NCI-H510A (cell line): ENCODE measurements around the gene DMAC2L.
"Not testable (repeated sequence)": the region's sequence is repeated elsewhere in the genome, so short reads cannot be mapped to it uniquely, and the experiment has no call there.

Source experiments
- DNase-seq: peaks from one replicate; lab custom pipeline; 2025; lab: John Stamatoyannopoulos, UW

DMAC2L gene

DNA sequence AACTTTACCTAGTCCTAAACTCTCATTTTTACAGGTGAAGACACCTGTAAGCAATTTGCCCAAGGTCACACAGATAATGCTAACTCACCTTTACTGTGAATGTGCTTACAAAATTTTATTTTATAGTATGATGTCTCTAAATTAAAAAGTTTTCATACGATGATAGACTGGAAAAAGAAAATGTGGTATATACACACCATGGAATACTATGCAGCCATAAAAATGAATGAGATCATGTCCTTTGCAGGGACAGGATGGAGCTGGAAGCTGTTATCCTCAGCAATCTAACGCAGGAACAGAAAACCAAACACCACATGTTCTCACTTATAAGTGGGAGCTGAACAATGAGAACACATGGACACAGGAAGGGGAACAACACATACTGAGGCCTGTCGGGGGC is 44.2 kb downstream of the DMAC2L start:
- not testable (repeated sequence) for DNase-seq

DNA sequence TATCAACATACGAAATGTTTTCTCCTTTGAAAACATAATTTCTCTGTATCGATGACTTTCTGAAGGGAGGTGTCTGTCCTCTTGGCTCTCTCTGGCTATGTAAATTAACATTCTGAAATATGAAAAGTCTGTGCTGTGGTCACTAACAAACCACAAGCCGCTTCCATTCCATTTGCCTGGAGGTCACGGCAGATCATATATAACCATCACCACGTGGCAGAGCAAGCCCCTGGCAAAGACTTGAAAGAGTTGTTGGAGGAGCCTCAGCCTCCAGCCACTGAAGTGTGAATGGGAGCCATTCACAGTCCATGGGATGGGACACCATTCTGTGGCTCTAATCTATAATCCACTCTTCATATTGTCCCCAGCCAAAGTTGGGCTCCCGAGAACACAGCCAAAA is 45.0 kb downstream of the DMAC2L start:
- no peak for DNase-seq

DNA sequence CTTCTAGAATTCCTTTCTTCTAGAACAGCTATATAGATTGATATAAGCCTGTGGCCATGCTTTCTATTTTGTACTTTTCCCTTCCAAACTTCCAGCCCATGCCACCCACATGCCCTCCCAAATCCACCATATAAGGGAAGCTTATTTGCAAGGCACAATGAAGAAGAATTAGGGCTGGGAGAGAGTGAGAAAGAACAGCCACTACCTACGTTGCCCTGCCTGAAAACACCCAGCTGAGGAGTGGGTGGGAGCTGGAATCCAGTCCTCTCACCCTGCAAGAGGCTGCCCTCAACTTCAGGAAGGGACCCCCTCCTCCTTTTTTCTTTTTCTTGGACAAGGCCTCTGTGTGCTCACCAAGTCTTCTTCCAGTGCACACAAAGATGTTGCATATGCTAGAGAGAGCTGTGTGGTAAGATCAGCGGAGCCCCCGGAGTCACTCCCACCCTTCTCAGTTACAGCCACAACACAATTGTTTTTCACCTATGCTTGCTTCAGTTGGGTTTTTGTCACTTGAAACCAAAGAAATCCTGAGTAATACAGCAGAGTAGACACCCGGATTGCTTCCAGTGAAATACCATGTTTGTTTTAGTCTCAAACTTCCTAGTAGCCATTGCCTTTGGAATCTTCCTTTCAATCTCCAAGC is 45.8 kb downstream of the DMAC2L start:
- DNase-seq: no peak

DNA sequence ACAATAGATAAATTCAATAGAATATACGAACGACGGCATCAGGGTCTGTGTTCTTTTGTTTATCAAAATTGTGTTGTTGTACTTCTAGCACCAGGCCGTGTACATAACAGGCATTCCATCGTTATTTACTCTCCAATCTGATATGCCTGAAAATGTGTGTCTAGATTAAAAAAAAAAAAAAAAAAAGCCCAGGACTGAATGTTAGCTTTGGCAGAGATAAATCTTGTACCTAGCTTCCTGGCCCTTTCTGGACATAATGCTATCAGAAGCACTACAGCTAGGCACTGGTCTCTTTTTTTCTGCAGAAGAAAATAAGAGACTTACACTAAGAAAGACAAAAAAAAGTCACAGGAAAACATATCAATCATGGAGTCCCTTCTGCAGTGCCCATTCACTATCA is 47.5 kb downstream of the DMAC2L start:
- DNase-seq: no peak

DNA sequence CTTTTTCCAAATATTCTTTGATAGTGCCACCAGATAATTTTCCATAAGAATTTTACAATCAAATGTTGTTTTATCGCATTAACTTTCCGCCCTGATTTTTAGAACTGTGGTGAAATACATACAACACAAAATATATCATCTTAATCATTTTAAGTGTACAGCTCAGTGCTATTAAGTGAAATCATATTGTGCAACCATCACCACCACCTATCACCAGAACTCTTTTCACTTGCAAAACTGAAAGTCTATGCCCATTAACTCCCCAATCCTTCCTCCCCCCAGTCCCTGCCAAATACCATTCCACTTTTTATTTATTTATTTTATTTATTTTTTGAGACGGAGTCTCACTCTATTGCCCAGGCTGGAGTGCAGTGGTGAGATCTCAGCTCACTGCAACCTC is 48.0 kb downstream of the DMAC2L start:
- DNase-seq: no peak

DNA sequence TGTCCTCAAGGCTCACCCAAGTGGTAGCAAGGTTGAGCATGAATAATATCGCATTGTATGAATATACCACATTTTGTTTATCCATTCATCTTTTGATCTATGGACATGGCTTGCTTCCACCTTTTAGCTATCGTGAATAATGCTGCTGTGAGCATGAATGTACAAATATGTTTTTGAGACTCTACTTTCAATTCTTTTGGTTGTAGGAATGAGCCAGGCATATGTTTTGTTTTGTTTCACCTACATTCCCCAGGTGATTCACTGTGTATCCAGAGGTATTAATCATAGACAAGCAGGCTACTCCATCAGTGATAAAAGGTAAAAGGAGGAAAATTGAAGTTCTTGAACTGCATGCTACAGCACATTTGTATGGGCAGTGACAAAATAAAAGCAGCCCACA is 48.7 kb downstream of the DMAC2L start:
- no peak for DNase-seq

DNA sequence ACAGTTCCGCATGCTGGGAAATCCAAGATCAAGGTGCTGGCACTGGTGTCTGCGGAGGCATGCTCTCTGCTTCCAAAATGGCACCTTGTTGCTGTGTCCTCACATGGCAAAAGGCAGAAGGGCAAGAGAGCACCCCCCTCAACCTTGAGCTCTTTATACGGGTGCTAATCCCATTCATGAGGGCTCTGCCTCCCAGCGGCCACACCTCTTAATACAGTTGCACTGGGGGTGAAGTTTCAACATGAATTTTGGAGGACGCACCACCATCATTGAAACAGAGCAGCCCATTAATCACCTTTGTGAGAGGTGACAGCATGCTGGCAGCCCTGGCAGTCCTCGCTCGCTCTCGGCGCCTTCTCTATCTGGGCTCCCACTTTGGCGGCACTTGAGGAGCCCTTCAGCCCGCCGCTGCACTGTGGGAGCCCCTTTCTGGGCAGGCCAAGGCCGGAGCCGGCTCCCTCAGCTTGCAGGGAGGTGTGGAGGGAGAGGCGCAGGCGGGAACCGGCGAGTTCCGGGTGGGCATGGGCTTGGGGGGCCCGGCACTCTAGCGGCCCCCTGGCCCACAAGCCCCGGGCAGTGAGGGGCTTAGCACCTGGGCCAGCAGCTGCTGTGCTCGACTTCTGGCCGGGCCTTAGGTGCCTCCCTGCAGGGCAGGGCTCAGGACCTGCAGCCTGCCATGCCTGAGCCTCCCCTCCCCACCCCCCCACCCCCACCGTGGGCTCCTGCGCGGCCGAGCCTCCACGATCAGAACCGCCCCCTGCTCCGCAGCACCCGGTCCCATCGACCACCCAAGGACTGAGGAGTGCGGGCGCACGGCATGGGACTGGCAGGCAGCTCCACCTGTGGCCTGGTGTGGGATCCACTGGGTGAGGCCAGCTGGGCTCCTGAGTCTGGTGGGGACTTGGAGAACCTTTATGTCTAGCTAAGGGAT is 49.6 kb downstream of the DMAC2L start:
- not testable (repeated sequence) for DNase-seq

DNA sequence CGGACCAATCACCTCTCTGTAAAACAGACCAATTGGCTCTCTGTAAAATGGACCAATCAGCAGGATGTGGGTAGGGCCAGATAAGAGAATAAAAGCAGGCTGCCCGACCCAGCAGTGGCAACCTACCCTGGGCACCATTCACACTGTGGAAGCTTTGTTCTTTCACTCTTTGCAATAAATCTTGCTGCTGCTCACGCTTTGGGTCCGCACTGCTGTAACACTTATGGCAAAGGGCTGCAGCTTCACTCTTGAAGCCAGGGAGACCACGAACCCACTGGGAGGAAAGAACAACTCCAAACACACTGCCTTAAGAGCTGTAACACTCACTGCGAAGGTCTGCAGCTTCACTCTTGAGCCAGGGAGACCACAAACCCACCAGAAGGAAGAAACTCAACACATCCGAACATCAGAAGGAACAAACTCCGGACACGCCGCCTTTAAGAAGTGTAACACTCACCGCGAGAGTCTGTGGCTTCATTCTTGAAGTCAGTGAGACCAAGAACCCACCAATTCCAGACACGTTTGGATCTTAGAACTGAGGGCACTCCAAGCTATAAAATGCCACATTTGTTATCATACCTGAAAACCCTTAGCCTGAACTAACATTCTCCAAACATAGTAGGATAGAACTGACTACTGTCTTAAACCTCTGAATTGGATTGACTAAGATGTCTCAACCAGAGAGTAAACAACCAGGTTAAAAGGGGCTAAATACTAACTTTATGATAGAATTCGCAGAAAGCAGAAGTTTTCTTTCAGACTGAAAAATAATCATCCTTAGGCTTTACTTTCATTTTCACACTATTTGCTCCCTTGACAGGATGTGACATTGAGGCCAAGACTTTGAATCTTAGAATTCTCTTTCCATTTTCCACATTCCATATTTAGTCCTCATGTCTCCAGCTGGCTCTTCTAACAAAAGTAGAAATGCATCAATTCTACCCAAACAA is 50.9 kb downstream of the DMAC2L start:
- no peak for DNase-seq

DNA sequence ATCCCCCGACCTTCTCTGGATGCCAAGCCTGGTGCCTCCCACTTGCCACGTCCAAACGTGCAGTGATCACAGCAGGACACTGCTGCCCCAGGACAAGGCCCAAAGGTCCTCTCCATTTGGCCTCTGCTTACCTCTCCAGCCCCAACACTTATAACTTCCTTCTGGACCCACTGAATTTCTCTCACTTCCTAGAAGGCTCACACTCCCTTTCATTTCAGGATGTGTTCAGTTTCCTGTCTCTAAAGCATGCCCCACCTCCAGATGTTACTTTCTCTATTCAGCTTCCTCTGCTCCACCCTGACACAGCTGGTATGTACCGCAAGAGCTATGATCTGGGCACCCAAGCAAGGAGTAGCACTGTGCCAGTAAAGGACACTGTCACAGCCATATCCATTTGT is 51.6 kb downstream of the DMAC2L start:
- DNase-seq: no peak

DNA sequence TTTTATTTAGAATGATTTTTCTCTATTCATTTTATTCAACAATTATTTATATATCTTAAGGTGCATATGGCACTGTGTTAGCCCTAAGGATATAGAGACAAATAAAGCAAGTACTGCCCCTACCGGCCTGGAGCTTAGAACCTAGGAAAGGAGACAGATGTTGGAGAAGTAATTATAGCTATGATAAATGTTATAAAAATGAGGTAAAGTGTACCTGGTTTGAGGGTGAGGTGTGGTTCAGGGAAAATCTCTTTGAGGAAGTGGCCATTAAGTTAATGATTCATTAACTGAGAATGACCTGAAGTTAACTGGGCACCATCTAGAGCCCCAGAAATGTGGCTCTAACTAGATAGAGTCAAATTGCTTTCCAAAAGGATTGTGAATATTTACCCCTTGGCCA is 52.7 kb downstream of the DMAC2L start:
- no peak for DNase-seq

DNA sequence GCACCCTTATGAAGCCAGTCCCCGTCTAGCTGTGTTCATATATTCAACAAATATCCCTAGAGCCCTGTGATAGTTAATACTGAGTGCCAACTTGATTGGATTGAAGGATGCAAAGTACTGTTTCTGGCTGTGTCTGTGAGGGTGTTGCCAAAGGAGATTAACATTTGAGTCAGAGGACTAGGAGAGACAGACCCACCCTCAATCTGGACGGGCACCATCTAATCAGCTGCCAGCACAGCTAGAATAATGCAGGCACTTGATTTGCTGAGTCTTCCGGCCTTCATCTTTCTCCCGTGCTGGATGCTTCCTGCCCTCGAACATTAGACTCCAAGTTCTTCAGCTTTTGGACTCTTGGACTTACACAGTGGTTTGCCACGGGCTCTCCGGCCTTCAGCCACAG is 53.4 kb downstream of the DMAC2L start:
- DNase-seq: not testable (repeated sequence)

DNA sequence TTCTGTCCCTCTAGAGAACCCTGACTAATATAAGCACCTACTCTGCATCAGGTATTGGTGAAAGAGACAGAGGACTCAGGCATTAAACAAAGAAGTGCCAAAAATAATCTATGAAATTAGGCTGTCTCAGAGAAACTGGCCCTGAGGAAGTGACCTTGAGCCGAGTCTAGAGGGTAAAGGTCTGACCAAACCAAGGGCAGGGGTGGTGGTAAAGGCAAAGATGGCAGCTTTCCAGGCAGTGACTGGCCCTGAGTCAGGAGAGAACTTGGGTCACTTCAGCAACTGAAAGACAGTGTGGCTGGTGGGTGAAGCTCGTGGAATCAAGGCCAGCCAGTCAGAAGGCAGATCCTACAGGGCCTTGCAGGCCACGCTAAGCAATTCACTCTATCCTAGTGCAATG is 54.0 kb downstream of the DMAC2L start:
- no peak for DNase-seq

DNA sequence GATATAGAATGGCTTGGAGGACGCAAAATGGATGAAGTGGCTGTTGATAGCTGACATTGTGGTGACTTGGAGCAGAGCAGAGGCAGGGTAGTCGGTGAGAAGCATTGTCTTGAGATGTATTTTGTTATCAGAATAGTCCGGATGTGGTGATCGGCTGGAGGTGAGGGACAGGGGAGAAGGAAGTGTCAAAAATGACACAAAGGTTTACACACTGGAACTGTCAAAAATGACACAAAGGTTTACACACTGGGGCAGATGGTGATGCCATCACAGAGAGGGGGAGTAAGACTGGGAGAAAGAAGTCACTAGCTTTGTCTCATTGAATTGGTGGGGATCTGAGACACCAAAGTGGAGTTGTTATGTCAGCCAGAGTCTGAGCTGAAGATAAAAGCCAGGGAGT is 54.5 kb downstream of the DMAC2L start:
- no peak for DNase-seq

DNA sequence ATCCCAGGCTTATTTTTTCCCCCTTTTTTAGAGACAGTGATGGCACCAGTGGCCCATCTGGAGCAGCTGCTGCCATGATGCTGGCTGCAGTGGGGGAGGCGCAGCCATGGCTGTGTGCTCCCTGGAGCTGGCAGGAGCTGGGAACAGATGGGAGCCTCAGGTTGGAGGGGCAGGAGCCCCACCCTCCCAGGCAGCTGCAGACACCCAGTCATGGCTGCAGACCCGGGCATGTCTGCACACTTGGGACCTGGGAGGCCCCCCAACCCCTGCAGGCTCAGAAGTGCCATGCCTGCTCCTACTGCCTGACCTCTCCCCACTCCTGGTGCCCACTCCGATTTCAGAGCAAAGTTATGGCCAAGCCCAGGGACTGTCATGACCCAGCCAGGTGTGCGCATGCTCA is 59.4 kb downstream of the DMAC2L start:
- no peak for DNase-seq

DNA sequence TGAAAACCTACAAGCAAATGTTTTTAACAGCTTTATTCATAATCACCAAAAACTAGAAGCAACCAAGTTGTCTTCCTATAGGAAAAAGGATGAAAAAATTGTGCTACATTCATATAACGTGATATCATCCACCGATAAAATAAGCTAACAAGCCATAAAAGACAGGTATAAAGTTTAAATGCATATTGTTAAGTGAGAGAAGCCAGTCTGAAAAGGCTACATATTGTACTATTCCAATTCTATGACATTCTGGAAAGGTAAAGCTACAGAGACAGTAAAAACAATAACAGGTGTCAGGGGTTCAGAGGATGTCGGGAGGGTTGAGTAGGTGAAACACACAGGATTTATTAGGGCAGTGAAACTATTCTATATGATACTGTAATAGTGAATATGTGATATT is 61.8 kb downstream of the DMAC2L start:
- no peak for DNase-seq

DNA sequence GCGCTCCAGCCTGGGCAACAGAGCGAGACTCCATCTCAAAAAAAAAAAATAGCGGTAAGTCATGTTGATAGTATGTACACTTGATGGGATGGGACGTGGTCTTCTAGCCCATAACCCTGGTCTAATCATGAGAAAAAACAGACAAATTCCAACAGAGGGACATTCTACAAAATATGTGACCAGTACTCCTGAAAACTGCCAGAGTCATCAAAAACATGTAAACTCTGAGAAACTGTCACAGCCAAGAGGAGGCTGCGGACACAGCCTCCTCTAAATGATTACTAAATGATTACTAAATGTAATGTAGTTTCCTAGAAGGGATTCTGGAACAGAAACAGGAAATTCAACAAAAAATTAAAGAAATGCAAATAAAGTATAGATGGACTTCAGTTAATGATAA is 63.6 kb downstream of the DMAC2L start:
- no peak for DNase-seq
